ENCODE data around the gene HRH3. TPM values are rescaled to one million over a fixed set of nuclear protein-coding genes. Genes with fewer than 3 reads are reported as not detected.

HRH3 gene
- total RNA-seq, result not detected
- long read RNA-seq, result 0 reads

DNA sequence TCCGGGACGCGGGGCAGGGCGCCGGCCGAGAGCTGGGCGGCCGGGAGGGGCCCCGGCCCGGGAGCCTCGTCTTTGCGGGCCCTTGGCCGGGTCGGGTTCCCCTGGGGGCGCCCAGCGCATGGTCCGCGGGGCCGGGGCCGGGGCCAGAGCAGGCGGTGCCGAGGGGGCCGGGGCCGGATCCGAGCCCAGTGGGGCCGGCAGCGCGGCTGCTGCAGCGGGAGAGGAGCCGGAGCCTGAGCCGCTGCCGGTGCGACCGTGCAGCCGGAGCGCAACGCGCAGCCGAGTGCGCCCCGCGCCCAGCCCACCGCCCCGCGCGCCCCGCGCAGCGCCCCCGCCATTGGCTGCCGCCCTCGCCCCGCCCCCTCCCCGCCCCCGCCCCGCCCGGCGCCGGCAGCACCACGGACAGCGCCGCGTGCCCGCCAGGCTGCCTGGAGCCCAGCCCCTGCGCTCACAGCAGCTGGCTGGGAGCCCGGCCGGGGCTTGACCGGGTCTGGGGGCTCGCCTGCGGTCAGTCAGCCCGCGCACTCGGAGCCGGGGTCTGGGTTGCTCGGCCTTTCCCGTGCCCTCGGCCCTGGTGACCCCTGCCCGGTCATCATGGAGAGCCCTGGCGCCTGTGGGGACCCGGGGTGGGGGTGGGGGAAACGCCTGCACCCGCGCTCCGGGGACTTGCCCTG, at the start of gene HRH3:
TSS of gene HRH3 (minus strand) at position 287 of the 674 bp plus-strand sequence. CDS start 308 bp downstream, outside the sequence.
- no peaks in the 10 kb centered on the region for H3K9me3 ChIP-seq (replicated peaks)
- no peak for TF ChIP-seq CTCF (IDR thresholded peaks at IDR 0.05; ENCODE audit: borderline replicate concordance)
- peaks cover 21% of the 10 kb centered on the region for H3K4me1 ChIP-seq
- H3K27ac ChIP-seq (replicated peaks), result no peak within 1 kb of the TSS
- H3K27me3 ChIP-seq (ENCODE audit: low read depth), result peaks cover 97% of the 10 kb centered on the region
- no peaks in the 10 kb centered on the region for H3K36me3 ChIP-seq
- no peak for DNase-seq
- peak within 1 kb of the TSS; percentile 56 for H3K4me3 ChIP-seq
- intact Hi-C loops (cut with micrococcal nuclease), result no loop called here

- Histone ChIP-seq H3K9me3 (replicated peaks) (peaks cover 7% of the 10 kb centered on the region), H3K27ac (replicated peaks) (no peak overlapping the region), H3K36me3 (peaks cover 68% of the 10 kb centered on the region), H3K4me3 (no peak overlapping the region), H3K27me3 (ENCODE audit: low read depth) (no peaks in the 10 kb centered on the region), H3K4me1 (peaks cover 32% of the 10 kb centered on the region)
- no peak for DNase-seq
- TF ChIP-seq CTCF (IDR thresholded peaks at IDR 0.05; ENCODE audit: borderline replicate concordance), result no peak
- intact Hi-C loops (cut with micrococcal nuclease), result no loop called here
Measured at GRCh38 chr20:62269871-62270270, 49.8 kb upstream of the HRH3 start.

GRCh38 chr20:62269378-62269777, 49.3 kb upstream of the HRH3 start:
- Histone ChIP-seq H3K27me3 (ENCODE audit: low read depth) (no peaks in the 10 kb centered on the region), H3K36me3 (peaks cover 68% of the 10 kb centered on the region), H3K4me1 (peaks cover 32% of the 10 kb centered on the region), H3K4me3 (no peak overlapping the region), H3K9me3 (replicated peaks) (peaks cover 7% of the 10 kb centered on the region), H3K27ac (replicated peaks) (no peak overlapping the region)
- no peak for TF ChIP-seq CTCF (IDR thresholded peaks at IDR 0.05; ENCODE audit: borderline replicate concordance)
- no peak for DNase-seq
- intact Hi-C loops (cut with micrococcal nuclease), result no loop called here

- intact Hi-C loops (cut with micrococcal nuclease), result no loop called here
- no peak for DNase-seq
- H3K27ac ChIP-seq (replicated peaks), result peak overlapping the region; percentile 74
- H3K4me3 ChIP-seq, result no peak overlapping the region
- TF ChIP-seq CTCF (IDR thresholded peaks at IDR 0.05; ENCODE audit: borderline replicate concordance), result no peak
- H3K4me1 ChIP-seq, result peaks cover 32% of the 10 kb centered on the region
- peaks cover 68% of the 10 kb centered on the region for H3K36me3 ChIP-seq
- H3K27me3 ChIP-seq (ENCODE audit: low read depth), result no peaks in the 10 kb centered on the region
- peaks cover 7% of the 10 kb centered on the region for H3K9me3 ChIP-seq (replicated peaks)
Measured at GRCh38 chr20:62268228-62268900, 48.3 kb upstream of the HRH3 start.

DNA sequence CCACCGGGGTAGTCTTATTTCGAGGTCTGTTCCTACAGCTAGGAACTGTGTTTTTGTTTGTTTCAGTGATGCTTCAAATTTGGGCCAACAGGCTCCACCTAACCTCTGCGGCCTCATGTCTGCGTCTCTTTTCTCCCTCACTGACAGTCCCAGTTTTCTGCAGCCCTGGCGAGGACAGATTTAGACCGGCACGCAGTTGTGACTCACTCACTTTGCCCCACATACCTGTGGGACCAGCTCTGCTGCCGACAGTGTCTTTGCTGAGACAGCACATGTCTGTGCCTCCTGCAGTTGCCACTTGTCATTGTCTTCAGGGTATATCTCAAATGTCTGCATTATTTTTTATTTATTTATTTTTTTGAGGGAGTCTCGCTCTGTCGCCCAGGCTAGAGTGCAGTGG, 47.5 kb upstream of the HRH3 start:
- no peaks in the 10 kb centered on the region for H3K27me3 ChIP-seq (ENCODE audit: low read depth)
- intact Hi-C loops (cut with micrococcal nuclease), result no loop called here
- H3K27ac ChIP-seq (replicated peaks), result peak overlapping the region; percentile 74
- no peak overlapping the region for H3K4me3 ChIP-seq
- H3K9me3 ChIP-seq (replicated peaks), result peaks cover 7% of the 10 kb centered on the region
- peak; percentile 51 for DNase-seq
- peaks cover 32% of the 10 kb centered on the region for H3K4me1 ChIP-seq
- peaks cover 68% of the 10 kb centered on the region for H3K36me3 ChIP-seq
- TF ChIP-seq CTCF (IDR thresholded peaks at IDR 0.05; ENCODE audit: borderline replicate concordance), result no peak

Data from left ventricle myocardium inferior (tissue), 1 donor.